HG03108 (cell line): ENCODE measurements around the gene ZBTB21.
"Not testable (repeated sequence)": the region's sequence is repeated elsewhere in the genome, so short reads cannot be mapped to it uniquely, and the experiment has no call there.

ENCODE experiments used
- ATAC-seq: cut with Tn5 transposase; IDR thresholded peaks from one replicate; pipeline ENCODE4 v1.9.1; 2021; ENCODE audit warnings: moderate library complexity; ENCODE audit not compliant: unreplicated experiment

ZBTB21 gene

GRCh38 chr21:41995577-41995976 is 14.6 kb downstream of the ZBTB21 start:
- ATAC-seq: no peak

DNA sequence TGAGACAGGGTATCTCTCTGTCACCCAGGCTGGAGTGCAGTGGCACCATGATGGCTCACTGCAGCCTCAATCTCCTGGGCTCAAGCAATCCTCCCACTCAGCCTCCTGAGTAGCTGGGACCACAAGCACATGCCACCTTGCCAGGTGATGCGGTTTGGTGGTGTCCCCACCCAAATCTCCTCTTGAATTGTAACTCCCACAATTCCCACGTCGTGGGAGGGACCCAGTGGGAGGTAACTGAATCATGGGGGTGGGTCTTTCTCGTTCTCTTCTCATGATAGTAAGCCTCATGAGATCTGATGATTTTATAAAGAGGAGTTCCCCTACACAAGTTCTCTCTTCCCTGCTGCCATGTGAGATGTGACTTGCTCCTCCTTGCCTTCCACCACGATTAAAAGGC is 15.5 kb downstream of the ZBTB21 start:
- ATAC-seq: not testable (repeated sequence)

GRCh38 chr21:41993744-41994143 is 16.4 kb downstream of the ZBTB21 start:
- ATAC-seq: no peak

DNA sequence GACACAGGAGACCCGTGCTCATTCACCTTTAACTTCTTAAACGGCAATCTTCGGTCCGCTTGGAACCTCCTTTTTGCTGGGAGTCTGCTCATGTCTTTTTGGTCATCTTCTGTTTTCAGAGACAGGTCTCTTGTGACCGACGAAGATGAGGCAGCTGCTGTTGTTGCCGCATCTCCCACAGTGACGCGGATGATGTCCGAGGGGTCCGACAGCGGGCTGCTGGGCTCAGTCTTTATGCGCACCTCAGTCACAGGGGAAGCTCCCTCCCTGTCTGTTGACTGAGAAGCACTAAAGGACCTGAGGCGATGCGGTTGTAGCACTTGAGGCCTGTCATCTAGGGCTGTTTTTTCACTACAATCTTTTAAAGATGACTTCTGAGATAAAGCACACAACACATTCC is 17.6 kb downstream of the ZBTB21 start:
- ATAC-seq: no peak

DNA sequence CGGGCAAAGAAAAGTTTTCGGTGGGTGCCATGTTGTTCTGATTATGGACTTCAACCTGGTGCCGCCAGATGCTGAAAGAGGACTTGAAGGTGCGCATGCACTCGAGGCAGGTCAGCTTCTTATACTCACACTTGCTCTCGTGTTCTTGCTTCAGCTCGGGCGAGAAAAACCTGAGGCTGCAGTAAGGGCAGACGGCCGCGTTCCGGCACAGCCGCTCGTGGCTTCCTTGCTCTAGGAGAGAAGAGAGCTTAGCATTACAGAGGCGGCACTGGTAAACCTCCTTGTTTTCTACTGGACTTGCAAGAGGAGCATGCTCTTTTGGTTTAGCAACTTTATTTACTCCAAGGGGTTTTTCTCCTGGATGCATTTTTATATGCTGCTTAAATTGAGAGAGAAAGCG is 18.5 kb downstream of the ZBTB21 start:
- ATAC-seq: no peak

DNA sequence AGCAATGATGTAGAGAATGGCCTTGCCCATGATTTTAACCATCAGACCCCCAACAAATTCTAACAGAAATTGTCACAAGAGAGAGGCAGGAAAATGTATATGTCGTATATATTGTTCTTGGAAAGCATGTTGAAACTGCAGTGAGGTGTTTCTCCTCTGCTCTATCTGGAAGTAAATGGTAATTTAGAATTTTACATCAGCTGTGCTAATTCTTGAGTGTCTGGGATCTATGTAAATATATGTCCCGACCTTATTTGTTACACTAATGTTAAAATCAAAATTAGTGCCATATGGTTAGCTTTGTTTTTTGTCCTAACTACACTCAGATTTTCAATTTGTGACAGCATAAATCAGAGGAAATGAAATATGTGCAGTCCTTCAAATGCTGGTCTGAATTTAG is 20.5 kb downstream of the ZBTB21 start:
- no peak for ATAC-seq

- ATAC-seq: no peak
Observed at GRCh38 chr21:41987310-41987709, 22.9 kb downstream of the ZBTB21 start.

GRCh38 chr21:41985662-41986416 is 24.3 kb downstream of the ZBTB21 start:
- ATAC-seq: no peak

GRCh38 chr21:41983229-41983628 is 26.9 kb downstream of the ZBTB21 start:
- no peak for ATAC-seq

DNA sequence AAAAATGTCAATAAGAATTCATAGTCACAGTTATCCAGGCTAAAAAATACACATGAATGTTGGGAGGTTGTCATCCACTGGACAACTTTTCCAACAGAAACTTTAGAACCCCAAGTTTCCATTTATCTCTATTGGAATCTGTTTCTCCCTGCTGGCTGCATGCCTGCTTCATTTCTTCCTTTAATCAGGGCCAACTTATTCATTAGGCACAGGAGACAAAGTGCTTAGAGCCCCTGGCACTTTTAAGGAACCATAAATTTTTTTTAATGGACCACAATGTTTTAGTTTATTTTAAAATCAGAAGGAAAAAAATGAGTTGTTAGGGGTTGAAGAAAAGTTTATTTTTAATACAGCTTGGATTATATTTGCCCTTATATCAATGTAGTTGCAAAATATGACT is 29.6 kb downstream of the ZBTB21 start:
- ATAC-seq: no peak

DNA sequence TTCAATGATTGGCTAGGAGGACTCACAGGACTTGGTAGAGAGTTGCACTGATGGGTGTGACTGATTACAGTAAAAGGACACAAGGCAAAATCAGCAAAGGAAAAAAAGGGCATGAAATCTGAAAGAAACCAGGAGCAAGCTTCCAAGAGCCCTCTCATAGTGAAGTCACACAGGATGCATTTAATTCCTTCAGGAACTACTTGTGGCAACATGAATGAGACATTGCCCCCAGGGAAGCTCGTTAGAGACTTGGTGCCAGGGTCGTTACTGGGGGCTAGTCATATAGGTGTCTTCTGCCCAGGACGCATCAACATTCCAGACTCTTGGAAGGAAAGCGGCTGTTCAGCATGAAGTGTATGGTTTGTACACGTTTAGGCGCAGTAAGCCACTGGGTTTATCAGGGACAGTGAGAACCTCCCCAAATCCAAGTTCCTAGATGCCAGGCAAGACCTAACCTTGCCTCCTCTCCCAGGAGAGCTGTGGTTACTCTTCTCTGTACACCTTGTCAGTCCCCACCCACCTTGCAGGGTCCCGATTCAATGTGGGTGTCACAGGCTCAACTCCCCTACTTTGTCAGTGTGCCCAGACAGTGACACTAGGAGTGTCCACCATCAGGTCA is 30.3 kb downstream of the ZBTB21 start:
- ATAC-seq: no peak

DNA sequence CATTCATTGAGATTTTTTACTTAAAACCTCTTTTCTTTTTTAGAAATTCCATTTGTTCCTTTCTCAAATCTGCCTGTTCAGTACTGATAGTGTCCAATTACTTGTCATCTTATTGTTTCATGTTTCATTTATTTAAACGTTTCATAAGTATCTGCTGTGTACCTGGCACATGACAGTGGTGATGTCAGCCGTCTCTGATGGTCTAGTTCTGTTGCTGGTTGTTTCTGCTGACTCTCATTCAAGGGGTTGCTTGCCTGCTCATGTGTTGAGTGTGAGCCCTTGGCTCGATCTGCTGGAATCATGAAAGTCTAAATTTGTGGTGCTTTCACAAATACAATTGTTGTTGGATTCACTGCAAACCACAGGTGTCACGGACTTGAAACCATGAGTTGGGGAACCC is 30.8 kb downstream of the ZBTB21 start:
- ATAC-seq: no peak

GRCh38 chr21:41977034-41977950 is 32.9 kb downstream of the ZBTB21 start:
- no peak for ATAC-seq

GRCh38 chr21:41976611-41977010 is 33.5 kb downstream of the ZBTB21 start:
- no peak for ATAC-seq

GRCh38 chr21:41975391-41976272 is 34.5 kb downstream of the ZBTB21 start:
- ATAC-seq: no peak

DNA sequence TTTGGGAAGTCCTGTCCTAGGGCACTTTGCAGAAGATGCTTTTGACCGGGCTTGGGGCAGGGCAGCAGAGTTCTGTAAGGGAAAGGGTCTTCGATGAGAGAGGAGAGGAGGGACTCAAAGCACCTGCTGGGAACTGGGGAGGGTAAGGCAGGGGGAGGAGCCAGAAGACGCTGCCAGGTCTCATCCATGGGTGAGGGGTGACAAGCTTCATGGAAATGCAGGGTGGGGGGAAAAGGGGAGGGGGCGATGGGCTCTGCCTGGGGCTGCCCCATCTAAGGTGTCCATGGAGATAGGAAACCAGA is 35.5 kb downstream of the ZBTB21 start:
- no peak for ATAC-seq

GRCh38 chr21:41973861-41974751 is 36.1 kb downstream of the ZBTB21 start:
- ATAC-seq: no peak

DNA sequence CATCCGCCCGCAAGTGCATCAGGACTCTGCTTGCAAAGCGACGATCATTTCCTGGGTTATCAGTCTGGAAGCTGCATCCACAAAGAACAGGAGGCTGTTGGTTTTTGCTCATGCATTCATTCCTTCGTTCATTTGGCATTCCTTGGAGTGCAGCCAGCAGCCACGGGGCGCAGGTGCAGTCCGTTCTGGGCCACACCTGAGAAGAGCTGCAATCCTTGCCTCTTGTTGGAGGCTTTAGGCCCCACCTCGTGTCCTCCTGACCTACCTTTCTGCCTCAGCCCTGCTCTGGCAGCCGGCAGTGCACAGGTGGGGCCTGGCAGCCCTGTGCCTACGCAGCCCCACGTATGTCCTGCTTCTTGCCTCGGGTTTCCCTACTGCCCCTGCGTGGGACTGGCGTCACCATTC is 36.7 kb downstream of the ZBTB21 start:
- no peak for ATAC-seq

- no peak for ATAC-seq
Observed at GRCh38 chr21:41972511-41973205, 37.5 kb downstream of the ZBTB21 start.
